HG02610 (cell line): Measurements from ENCODE around the gene B3GNT7.
"Not testable (repeated sequence)": the region's sequence is repeated elsewhere in the genome, so short reads cannot be mapped to it uniquely, and the experiment has no call there.

Source experiments
- ATAC-seq: cut with Tn5 transposase; IDR thresholded peaks from one replicate; pipeline ENCODE4 v1.9.1; 2021; ENCODE audit warnings: mild to moderate bottlenecking, moderate library complexity; ENCODE audit not compliant: unreplicated experiment

B3GNT7 gene, protein sequence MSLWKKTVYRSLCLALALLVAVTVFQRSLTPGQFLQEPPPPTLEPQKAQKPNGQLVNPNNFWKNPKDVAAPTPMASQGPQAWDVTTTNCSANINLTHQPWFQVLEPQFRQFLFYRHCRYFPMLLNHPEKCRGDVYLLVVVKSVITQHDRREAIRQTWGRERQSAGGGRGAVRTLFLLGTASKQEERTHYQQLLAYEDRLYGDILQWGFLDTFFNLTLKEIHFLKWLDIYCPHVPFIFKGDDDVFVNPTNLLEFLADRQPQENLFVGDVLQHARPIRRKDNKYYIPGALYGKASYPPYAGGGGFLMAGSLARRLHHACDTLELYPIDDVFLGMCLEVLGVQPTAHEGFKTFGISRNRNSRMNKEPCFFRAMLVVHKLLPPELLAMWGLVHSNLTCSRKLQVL

DNA sequence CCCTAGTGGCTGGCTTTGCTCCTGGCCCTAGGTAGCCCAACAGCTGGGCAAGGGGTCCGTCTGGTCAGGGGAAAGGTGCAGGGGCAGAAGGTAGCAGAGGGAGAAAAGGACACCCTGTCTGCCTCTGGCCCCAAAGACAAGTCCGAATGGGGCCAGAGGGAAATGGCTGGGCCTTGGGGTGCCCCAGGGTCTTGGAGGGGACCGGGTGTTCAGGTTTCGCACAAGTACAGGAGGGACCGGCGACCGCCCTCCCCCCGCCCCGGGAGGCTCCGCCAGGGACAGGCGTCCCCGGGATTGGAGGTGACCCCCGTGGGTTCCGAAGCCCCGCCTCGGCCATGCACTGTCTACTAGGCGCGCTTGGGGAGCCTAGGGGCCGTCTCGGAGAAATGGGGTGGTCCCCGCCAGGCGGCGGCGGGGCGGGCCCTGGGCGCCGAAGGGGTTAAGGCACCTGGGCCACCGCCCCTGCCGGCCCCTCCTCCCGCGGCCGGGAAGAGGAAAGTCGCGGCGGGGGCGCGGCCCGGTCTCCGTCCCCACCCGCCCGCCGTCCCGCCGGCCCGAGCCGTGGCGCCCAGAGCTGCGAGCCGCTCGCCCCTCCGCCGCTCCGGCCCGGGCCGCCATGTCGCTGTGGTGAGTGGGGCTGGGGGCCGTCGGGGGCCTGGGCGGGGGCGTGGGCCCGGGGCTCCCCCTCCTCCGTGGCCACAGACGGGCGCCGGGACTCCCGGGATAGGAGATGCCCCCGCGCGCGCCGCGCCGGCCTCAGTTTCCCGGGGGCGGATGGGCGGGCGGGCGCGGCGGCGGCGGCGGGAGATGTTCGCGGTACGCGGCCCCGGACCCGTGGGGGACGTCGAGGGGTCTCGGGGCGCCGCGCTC is at the start of gene B3GNT7:
TSS of gene B3GNT7 (plus strand) at position 523 of the 870 bp plus-strand sequence. CDS start at position 617, 94 bp downstream.
- ATAC-seq: no peak

DNA sequence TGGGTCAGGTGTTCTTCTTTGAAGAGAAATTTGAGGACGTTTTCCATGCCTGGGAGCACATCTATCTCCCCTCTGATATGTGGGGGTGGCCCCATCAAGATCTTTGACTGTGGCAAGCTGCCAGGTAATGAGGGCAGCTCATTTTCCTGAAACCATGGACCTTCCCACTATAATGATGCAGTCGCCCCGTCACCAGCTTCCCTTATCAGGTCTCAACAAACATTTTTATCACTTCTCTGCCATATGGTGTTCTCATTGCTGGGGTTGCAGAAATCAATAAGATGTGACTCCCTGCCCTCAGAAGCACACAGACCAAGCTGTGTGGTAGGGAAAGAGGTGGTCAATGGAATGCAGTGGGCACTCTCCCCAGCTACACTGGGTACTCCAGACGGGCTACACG is 48.4 kb upstream of the B3GNT7 start:
- ATAC-seq: no peak

DNA sequence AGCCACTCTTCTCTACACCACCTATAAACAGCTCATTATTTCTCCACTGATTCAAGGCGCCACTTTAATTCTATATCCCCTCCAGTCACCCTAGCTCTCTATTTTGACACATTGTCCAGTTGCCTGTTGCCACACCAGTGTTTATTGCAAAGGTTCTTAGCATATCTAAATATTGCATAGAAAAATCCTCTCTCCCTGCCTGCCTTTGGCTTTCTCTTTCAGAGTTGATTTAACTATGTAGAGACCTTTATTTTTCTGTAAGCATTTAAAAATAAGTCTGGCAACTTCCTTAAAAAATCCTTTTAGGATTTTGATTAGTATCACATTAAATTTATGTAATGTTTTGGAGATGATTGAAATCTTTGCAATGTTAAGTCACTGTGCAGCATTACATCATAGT is 47.9 kb upstream of the B3GNT7 start:
- no peak for ATAC-seq

DNA sequence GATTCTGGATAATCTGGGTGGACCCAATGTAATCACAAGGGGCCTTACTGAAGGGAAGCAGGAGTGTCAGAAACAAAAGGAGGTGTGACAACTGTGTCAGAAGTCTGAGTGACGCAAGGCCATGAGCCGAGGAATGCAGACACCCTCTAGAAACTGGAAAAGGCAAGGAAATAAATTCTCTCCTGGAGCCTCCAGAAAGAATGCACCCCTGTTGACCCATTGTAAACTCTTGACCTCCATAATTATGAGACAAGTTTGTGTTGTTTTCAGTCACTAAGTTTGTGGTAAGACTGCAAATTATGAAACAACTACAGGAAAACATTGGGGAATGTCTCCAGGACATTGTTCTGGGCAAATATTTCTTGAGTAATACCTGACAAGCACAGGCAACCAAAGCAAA is 47.3 kb upstream of the B3GNT7 start:
- ATAC-seq: no peak

DNA sequence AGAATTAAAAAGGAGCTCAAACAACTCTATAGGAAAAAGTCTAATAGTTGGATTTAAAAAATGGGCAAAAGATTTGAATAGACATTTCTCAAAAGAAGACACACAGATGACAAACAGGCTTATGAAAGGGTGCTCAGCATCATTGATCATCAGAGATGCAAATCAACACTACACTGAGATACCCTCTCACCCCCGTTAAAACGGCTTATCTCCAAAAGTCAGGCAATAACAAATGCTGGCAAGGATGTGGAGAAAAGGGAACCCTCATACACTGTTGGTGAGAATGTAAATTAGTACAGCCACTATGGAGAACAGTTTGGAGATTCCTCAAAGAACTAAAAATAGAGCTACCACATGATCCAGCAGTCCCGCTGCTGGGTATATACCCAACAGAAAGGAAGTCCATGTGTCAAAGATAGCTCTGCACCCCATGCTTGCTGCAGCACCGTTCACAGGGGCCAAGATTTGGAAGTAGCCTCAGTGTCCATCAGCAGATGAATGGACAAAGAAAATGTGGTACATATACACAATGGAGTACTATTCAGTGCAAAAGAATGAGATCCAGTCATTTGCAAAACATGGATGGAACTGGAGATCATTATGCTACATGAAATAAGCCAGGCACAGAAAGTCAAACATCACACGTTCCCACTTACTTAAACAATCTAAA is 46.7 kb upstream of the B3GNT7 start:
- no peak for ATAC-seq

DNA sequence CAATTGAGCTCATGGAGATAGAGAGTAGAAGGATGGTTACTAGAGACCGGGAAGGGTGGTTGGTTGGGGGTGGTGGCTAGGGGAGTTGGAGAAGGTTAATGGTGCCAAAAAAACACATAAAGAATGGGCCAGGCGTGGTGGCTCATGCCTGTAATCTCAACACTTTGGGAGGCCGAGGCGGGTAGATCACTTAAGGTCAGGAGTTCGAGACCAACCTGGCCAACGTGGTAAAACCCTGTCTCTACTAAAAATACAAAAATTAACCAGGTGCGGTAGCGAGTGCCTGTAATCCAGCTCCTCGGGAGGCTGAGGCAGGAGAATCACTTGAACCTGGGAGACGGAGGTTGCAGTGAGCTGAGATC is 46.2 kb upstream of the B3GNT7 start:
- not testable (repeated sequence) for ATAC-seq

DNA sequence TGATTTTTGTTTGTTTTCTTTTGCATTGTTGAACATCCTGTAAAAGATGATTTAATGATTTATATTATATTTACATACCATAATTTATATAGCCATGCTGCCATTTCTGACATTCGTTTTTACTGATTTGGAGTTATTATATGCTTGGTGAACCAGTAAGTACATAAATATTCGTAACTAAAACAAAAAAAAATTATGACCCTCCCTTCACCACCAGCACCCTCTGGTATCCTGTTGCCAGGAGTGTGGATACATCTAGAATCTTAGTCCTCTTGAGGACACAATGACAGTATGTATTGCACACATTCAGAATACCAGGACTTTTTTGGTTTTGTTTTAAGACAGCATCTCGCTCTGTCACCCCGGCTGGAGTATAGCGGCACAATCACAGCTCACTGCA is 43.9 kb upstream of the B3GNT7 start:
- ATAC-seq: no peak

DNA sequence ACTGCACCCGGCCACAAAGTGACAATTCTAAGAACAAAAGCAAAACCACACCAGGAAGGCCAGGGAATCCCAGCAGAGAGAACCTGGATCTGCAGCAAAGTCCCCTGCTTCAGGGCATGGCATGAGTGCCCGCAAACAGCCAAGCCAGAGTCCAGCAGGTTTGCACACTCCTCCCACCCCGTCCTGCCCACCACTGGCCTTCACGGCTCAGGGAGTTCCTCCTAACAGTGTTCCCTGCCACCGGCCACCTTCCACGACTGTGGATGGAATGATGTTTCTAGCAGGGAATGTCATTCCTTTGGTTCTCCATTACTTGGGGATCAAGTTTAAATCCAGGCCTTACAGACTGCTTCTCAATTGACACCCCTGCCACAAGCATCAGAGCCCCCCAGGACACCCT is 42.0 kb upstream of the B3GNT7 start:
- ATAC-seq: no peak

DNA sequence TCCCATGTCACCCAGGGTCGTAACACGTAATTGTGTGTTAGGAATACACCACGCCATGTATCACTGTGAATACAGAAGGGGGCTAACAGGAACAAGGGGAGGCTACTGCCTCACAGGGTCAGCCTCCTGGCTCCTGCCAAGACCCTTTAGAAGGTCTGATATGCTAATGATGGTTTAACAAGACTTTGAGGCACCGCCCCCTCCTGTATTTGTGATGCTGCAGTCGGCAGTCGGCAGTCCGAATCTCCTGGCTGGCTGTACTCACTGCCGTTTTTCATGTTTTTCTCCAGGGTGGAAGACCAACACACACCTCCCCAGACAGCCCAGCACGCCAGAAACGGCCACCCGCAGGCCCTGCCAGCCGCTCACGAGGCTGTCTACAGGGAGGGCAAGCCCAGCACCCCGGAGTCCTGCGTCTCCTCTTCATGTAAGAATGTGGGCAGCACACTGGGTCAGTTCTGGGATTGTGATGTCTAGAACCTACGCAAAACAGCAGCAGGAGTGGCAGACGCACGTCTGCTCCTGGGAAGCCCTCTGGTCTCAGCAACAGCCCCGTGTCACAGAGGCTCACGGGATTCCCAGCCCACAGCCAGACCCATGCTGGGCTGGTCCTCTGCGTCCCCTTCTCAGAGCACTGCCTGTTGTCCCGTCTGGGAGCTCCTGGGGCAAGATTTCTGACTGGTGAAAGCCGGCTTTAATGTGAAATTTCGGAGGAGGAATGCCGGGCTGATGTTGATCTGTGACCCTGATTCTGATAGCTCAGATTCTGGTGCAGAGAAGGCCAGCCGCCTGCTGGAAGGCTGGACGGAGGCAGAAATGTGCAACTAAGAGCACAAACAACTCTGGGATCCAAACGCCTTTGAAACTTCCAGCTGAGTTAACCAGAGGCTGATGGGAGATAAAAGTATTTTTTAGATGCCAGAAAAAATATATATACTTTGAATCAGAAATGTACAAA is 39.7 kb upstream of the B3GNT7 start:
- ATAC-seq: no peak

DNA sequence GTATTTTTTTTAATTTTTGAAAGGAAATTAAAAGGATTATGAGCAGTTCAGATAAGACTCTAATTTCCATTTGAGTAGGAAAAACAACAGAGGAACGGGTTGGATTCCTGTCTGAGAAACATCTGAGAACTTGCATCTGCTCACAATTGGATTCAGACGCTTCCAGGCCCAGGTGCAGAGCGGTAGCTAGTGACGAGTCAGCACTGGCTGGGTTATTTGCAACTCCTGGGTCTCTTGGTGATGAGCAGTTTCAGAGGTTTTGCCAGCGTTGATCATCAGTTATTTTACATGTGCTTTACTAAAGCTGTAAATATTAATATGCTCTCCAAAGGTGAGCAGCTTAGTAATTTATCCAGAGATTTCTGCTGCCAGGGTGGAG is 39.1 kb upstream of the B3GNT7 start:
- ATAC-seq: no peak

DNA sequence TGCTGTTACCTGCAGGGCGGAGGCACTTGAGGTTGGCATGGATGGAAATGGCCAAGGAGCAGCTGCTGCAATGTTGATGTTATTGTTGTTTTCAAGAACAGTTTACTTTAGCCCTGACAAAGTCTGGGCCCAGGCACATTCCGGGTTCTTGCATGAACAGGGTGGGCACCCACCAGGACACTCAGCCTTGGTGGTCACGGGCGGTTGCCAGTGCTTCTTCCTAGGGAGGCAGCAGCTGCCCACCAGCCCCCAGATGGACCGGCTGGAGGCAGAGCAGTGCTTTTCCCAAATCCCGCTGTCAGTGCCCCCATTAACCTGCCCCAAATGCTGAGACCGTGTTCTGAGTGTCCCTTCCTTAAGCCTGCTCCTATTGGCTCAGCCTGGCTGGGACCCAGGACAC is 38.5 kb upstream of the B3GNT7 start:
- ATAC-seq: no peak

DNA sequence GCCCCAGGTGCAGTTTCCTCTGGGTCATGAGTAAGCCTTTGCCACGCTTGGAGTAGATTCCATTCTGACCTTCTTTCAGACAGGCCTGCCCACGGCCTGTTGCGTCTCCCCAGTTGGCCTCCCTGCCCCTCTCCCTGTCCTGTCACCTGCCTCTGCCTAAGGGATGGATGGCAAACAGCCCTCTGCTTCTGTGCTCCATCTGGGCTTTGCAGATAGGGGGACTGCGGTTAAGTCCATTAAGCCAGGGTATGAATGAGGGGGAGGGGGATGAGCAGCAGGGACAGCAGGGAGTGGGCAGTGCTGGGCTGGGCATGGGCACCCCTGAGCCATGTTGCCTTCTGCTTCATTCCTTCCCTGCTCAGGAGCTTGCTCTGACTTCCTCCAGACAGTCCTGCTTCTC is 37.6 kb upstream of the B3GNT7 start:
- no peak for ATAC-seq

DNA sequence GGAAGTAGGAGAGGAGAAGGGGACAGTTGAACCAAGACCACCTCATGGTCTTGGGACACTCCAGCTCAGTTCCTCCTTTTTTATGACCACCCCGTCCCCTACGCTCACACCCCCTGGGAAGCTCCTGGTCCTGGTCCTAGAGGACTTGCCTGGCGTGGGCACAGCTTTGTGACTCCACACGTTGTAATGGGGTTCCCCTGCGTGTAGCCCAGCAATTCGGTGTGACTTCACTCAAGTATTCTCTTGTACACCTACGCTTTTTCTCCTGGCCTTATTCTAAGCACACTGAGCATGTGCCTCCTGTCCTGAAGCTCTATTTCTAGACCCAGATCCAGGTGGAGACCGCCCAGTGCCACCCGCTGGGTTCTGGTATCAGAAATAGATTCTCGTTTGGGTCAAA is 36.1 kb upstream of the B3GNT7 start:
- ATAC-seq: no peak

DNA sequence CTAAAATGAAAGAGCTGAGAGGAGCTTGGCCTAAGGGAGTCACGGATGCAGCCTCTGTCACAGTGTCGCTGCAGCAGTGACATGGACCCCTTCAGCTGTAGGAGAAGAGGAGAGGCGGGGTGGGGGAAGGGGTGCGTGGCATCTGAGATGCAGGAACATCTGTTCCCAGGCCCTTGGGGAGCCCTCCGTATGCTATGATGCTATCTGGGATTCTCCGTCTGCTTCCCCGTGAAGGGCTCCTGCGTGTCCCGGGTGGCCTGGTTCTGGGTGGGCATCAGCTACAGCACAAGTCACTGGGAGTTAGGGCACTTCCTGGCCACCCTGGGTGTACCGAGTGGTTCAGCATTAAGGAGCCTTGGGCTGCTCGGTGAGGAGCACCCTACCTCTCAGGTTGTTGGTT is 35.6 kb upstream of the B3GNT7 start:
- no peak for ATAC-seq

DNA sequence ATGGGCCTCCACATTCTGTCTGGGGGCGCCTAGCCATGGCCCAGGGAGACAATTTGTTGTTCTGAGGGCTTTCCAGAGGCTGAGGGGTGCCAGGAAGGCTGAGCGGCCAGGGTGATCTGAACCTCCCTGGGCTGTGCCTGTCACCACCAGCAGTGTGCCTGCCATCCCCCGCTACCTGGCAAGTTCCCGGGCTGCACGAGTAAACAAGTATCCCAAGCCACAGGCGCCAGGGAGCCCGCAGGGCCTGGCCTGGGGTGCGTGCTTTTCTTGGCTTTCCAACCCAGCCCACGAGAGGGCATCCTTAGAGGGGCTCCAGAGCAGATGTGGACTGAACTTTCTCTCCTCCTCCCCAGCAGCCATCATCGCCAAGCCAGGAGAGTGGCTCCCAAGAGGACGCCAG is 35.1 kb upstream of the B3GNT7 start:
- no peak for ATAC-seq

DNA sequence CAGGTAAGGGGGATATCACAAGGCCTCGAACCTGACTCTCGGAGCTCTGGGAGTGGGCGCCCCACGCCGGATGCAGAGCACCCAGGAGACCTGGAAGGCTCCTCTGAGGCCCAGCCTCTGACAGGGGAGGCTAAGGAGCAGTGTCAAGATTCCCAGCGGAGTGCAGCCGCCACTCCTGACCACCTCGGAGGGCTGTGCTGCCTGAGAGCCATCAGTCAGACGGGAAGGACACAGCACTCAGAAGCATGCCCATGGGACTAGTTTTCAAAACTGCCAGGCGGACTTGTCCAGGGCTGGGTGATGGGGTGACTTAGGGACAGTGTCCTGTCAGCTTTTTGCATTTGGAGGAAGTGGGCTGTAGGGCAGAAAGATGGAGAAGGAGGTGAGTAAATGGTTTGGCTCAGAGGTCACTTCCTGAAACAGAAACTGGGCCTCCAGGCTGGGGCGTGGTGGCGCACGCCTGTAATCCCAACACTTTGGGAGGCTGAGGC is 34.6 kb upstream of the B3GNT7 start:
- ATAC-seq: no peak

DNA sequence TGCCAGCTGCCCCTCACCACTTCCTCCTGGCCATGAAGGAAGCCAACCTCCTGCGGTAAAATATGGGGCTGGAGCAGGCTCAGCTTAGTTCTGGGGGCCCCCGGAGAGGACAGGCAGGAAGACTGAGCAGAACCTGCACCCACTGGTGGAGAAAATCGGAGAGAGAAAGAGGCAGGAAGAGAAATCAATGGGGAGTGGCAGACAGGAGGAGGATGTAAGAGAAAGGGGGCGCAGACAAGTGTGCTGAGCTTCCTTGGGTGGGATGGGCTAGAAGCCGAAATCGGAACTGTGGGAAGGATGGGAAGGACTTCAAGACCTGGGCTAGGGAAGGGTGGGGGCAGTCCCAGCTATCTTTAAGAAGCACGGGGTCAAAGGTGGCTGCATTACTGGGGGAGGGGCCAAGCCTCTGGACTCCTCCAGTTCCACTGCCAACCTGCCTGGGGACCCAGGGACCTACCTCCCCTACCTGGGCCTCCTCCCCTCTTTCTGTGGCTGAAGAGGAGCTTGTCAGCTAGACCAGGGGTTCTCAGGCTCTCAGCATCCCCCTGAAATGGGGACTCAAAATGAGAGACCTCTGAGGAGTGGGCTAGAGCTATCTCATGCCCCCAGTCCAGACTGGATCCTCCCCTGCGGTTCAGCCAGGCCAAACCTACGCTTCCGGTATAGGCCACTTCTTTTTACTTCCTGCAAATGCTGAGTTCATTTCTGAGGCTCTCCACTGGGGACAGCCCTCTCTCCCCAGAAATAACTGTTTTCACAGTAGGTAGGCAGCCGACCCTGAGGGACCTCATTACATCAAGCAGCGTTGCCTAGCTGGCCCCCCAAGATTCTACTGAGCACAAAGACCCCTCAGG is 33.6 kb upstream of the B3GNT7 start:
- ATAC-seq: peak; percentile 77

DNA sequence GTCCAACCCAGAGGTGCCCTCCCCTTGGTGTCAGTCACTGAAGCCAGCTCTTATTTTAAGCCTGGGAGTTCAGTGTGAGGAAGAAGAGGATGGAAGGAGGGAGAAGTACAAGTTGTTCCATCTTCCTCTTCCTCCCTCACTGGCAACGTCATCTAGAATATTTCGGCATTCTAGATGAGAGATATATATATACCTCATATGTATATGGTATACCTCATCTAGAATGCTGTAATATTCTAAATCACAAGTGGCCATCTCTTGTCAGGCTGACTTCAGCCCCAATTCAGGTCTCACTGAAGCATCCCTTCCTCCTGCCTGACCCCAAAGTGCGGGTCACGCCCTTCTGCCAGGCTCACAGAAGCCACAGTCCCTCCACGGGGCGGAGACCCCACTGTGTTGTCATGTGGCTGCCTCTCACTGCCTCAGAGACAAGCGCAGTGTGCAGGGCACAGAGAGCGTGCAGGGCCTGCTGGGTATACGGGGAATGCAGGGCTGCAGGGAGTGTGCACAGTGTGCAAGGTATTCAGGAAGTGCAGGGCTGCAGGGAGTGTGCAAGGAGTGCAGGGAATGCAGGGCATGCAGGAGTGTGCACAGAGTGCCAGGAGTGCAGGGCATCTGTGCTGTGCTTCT is 32.8 kb upstream of the B3GNT7 start:
- no peak for ATAC-seq

DNA sequence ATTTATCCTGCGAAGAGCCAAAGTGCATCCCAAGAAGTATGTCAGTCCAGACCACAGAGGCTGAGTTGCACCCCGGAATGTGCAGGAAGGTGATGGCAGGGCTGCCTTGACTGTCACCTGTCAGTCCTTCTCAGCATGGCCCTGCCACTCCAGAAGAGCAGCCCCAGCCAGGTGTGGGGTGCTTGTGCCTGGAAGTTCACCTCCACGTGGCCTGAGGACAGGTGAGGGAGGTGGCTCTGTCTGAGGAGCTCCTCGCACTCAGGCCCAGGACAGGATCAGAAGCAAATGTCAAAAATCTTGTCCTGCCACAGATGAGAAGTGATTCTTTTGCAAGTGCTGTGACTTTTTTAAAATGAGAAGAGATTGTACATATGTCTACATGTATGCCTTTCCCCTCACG is 31.4 kb upstream of the B3GNT7 start:
- ATAC-seq: no peak
